MCF 10A (cell line): Measurements from ENCODE around the gene PDIA5. TPM values are rescaled to one million over a fixed set of nuclear protein-coding genes. Genes with fewer than 3 reads are reported as not detected.

Experiments used
- BruUV-seq: library from RNA; stranded (reverse); fragments of 400-500 nt; replicated peaks from 2 replicates; lab custom pipeline; 2021; lab: Mats Ljungman, UMichigan
- CTCF ChIA-PET: fragments of 300-600 bp; sonication (Branson Sonifier 250); formaldehyde crosslinking; extraction: SDS; loops from one replicate; lab custom pipeline; 2021; ENCODE audit warnings: antibody characterized with exemption, inconsistent platforms; lab: Yijun Ruan, JAX
- POLR2A ChIA-PET: fragments of 300-600, 350-650 bp; sonication (Branson Sonifier 250); formaldehyde crosslinking; extraction: SDS; loops from one replicate; lab custom pipeline; 2020; ENCODE audit warnings: antibody characterized with exemption, inconsistent platforms; lab: Yijun Ruan, JAX
- DNase-seq: peaks from one replicate; pipeline ENCODE4 v3.0.0-alpha.2; 2018; ENCODE audit not compliant: unreplicated experiment
- H3K27ac Mint-ChIP-seq: one replicate; pipeline ENCODE4 v1.8.0; 2022; ENCODE audit warnings: mild to moderate bottlenecking, low read depth, mixed read lengths; ENCODE audit not compliant: unreplicated experiment
- H3K27me3 Mint-ChIP-seq: one replicate; pipeline ENCODE4 v1.8.0; 2022; ENCODE audit warnings: mixed read lengths; ENCODE audit not compliant: insufficient read depth, unreplicated experiment
- H3K36me3 Mint-ChIP-seq: one replicate; pipeline ENCODE4 v1.8.0; 2022; ENCODE audit warnings: mild to moderate bottlenecking, moderate library complexity, mixed read lengths; ENCODE audit not compliant: insufficient read depth, unreplicated experiment
- H3K4me1 Mint-ChIP-seq: one replicate; pipeline ENCODE4 v1.8.0; 2022; ENCODE audit warnings: mixed read lengths; ENCODE audit not compliant: insufficient read depth, unreplicated experiment
- H3K4me3 Mint-ChIP-seq: one replicate; pipeline ENCODE4 v1.8.0; 2022; ENCODE audit warnings: mild to moderate bottlenecking, moderate library complexity, mixed read lengths; ENCODE audit not compliant: unreplicated experiment
- H3K9me3 Mint-ChIP-seq: one replicate; pipeline ENCODE4 v1.8.0; 2022; ENCODE audit warnings: mixed read lengths; ENCODE audit not compliant: unreplicated experiment
- CTCF ChIP-seq: fragments of 200-600 bp; IDR thresholded peaks from one replicate; pipeline ENCODE4 v1.8.0; 2022; ENCODE audit warnings: antibody characterized with exemption, mild to moderate bottlenecking; ENCODE audit not compliant: unreplicated experiment
- intact Hi-C: fragments of 100-400 bp; cut with micrococcal nuclease; formaldehyde crosslinking; loops from 2 replicates; pipeline ENCODE4 v1.14.1; 2022
- total RNA-seq: library from RNA; stranded (reverse); gene quantifications from 2 replicates; pipeline ENCODE4 v1.2.3, GENCODE V29; 2022

The PDIA5 gene
- total RNA-seq, 1 experiment from 2014 or later: 47.7 TPM

GRCh38 chr3:123163141-123163540 is 96.3 kb downstream of the PDIA5 start:
- intact Hi-C loops: no loop called here
- H3K27ac Mint-ChIP-seq: no peak overlapping the region
- POLR2A ChIA-PET: no interaction called here
- no peaks in the 10 kb centered on the region for H3K4me1 Mint-ChIP-seq
- H3K27me3 Mint-ChIP-seq: no peaks in the 10 kb centered on the region
- H3K36me3 Mint-ChIP-seq: peaks cover 68% of the 10 kb centered on the region
- CTCF ChIA-PET: interaction anchor here (0.7 kb wide), 1 partner anchor 197 kb away, joined by 3 read pairs; no protein-coding TSS in a partner anchor
- TF ChIP-seq CTCF: no peak
- H3K9me3 Mint-ChIP-seq: no peaks in the 10 kb centered on the region
- no peak for DNase-seq
- no peak overlapping the region for H3K4me3 Mint-ChIP-seq
- BruUV-seq: no TSS peak

GRCh38 chr3:123165163-123165562 is 98.3 kb downstream of the PDIA5 start:
- Mint-ChIP-seq H3K36me3 (peaks cover 65% of the 10 kb centered on the region), H3K27me3 (no peaks in the 10 kb centered on the region), H3K27ac (no peak overlapping the region), H3K4me3 (no peak overlapping the region), H3K9me3 (no peaks in the 10 kb centered on the region), H3K4me1 (no peaks in the 10 kb centered on the region)
- TF ChIP-seq CTCF: no peak
- ChIA-PET POLR2A (no interaction called here), CTCF (interaction anchor here (0.6 kb wide), 3 partner anchors 30 to 1102 kb away, joined by 3 read pairs; no protein-coding TSS in a partner anchor)
- no TSS peak for BruUV-seq
- intact Hi-C loops: no loop called here
- no peak for DNase-seq

- Mint-ChIP-seq H3K36me3 (peaks cover 45% of the 10 kb centered on the region), H3K27ac (no peak overlapping the region), H3K4me3 (no peak overlapping the region), H3K9me3 (no peaks in the 10 kb centered on the region), H3K27me3 (no peaks in the 10 kb centered on the region), H3K4me1 (no peaks in the 10 kb centered on the region)
- no TSS peak for BruUV-seq
- ChIA-PET CTCF (interaction anchor here (0.5 to 0.8 kb wide), 2 partner anchors 17 to 249 kb away, joined by 3 to 4 read pairs; no protein-coding TSS in a partner anchor), POLR2A (interaction anchor here (0.8 kb wide), 1 partner anchor 26 kb away, joined by 4 read pairs; no protein-coding TSS in a partner anchor)
- intact Hi-C loops: no loop called here
- no peak for TF ChIP-seq CTCF
- no peak for DNase-seq
Measured at GRCh38 chr3:123167686-123168085, 100.9 kb downstream of the PDIA5 start.

- H3K36me3 Mint-ChIP-seq: peaks cover 45% of the 10 kb centered on the region
- DNase-seq: no peak
- BruUV-seq: no TSS peak
- H3K27ac Mint-ChIP-seq: no peak overlapping the region
- no peaks in the 10 kb centered on the region for H3K27me3 Mint-ChIP-seq
- H3K4me1 Mint-ChIP-seq: no peaks in the 10 kb centered on the region
- ChIA-PET CTCF (interaction anchor here (0.8 kb wide), 1 partner anchor 16 kb away, joined by 4 read pairs; no protein-coding TSS in a partner anchor), POLR2A (interaction anchor here (0.8 kb wide), 1 partner anchor 25 kb away, joined by 4 read pairs; no protein-coding TSS in a partner anchor)
- H3K4me3 Mint-ChIP-seq: no peak overlapping the region
- intact Hi-C loops: no loop called here
- H3K9me3 Mint-ChIP-seq: no peaks in the 10 kb centered on the region
- no peak for TF ChIP-seq CTCF
Measured at GRCh38 chr3:123168122-123168521, 101.3 kb downstream of the PDIA5 start.
